Jurkat, Clone E6-1 (cell line): ENCODE measurements around the gene BAK1.
"Not testable (repeated sequence)": the region's sequence is repeated elsewhere in the genome, so short reads cannot be mapped to it uniquely, and the experiment has no call there.

Experiments used
- DNase-seq: peaks from one replicate; pipeline ENCODE4 v3.0.0-alpha.2; 2011; ENCODE audit warnings: low read depth, low spot score
- H3K4me3 ChIP-seq: 2 replicates; pipeline ENCODE4 v1.5.1; 2011; ENCODE audit warnings: mild to moderate bottlenecking, low read length, control low read depth, moderate library complexity

The BAK1 gene

GRCh38 chr6:33610067-33610466 is 30.0 kb upstream of the BAK1 start:
- no peak overlapping the region for H3K4me3 ChIP-seq
- DNase-seq: no peak

GRCh38 chr6:33609528-33609927 is 29.5 kb upstream of the BAK1 start:
- no peak overlapping the region for H3K4me3 ChIP-seq

GRCh38 chr6:33609019-33609418 is 28.9 kb upstream of the BAK1 start:
- no peak for DNase-seq
- no peak overlapping the region for H3K4me3 ChIP-seq

More at GRCh38 chr6:33609528-33609927, 29.5 kb upstream of the BAK1 start:
- DNase-seq: no peak

GRCh38 chr6:33607784-33608161 is 27.7 kb upstream of the BAK1 start:
- DNase-seq: no peak
- no peak overlapping the region for H3K4me3 ChIP-seq

GRCh38 chr6:33607126-33607783 is 27.2 kb upstream of the BAK1 start:
- no peak overlapping the region for H3K4me3 ChIP-seq
- DNase-seq: no peak

GRCh38 chr6:33606642-33607041 is 26.6 kb upstream of the BAK1 start:
- DNase-seq: no peak
- no peak overlapping the region for H3K4me3 ChIP-seq

- no peak overlapping the region for H3K4me3 ChIP-seq
- DNase-seq: no peak
Measured at GRCh38 chr6:33604941-33605854, 25.1 kb upstream of the BAK1 start.

- no peak overlapping the region for H3K4me3 ChIP-seq
Measured at GRCh38 chr6:33602180-33602579, 22.1 kb upstream of the BAK1 start.

GRCh38 chr6:33600761-33601160 is 20.7 kb upstream of the BAK1 start:
- DNase-seq: no peak
- H3K4me3 ChIP-seq: no peak overlapping the region

More at GRCh38 chr6:33602180-33602579, 22.1 kb upstream of the BAK1 start:
- DNase-seq: no peak

- DNase-seq: no peak
- H3K4me3 ChIP-seq: no peak overlapping the region
Measured at GRCh38 chr6:33599413-33599938, 19.4 kb upstream of the BAK1 start.

GRCh38 chr6:33597551-33598322 is 17.7 kb upstream of the BAK1 start:
- DNase-seq: no peak
- no peak overlapping the region for H3K4me3 ChIP-seq

GRCh38 chr6:33596894-33597293 is 16.8 kb upstream of the BAK1 start:
- DNase-seq: not testable (repeated sequence)

GRCh38 chr6:33595001-33595846 is 15.1 kb upstream of the BAK1 start:
- no peak for DNase-seq

More at GRCh38 chr6:33596894-33597293, 16.8 kb upstream of the BAK1 start:
- not testable (repeated sequence) for H3K4me3 ChIP-seq

GRCh38 chr6:33593414-33593727 is 13.3 kb upstream of the BAK1 start:
- no peak overlapping the region for H3K4me3 ChIP-seq
- no peak for DNase-seq

More at GRCh38 chr6:33595001-33595846, 15.1 kb upstream of the BAK1 start:
- H3K4me3 ChIP-seq: no peak overlapping the region

GRCh38 chr6:33592595-33593413 is 12.7 kb upstream of the BAK1 start:
- DNase-seq: no peak
- no peak overlapping the region for H3K4me3 ChIP-seq

- no peak overlapping the region for H3K4me3 ChIP-seq
- DNase-seq: no peak
Measured at GRCh38 chr6:33592280-33592594, 12.2 kb upstream of the BAK1 start.

GRCh38 chr6:33591424-33592032 is 11.5 kb upstream of the BAK1 start:
- no peak for DNase-seq
- no peak overlapping the region for H3K4me3 ChIP-seq
